Endothelial cell of umbilical vein (primary cell): Measurements from ENCODE around the gene HCFC1. TPM values are rescaled to one million over a fixed set of nuclear protein-coding genes. Genes with fewer than 3 reads are reported as not detected.

Experiments
- BruUV-seq: library from RNA; stranded (reverse); fragments of 400-500 nt; replicated peaks from 2 replicates; lab custom pipeline; 2021; lab: Mats Ljungman, UMichigan
- CTCF ChIA-PET: fragments of 300-600, 350-600 bp; sonication (Branson Sonifier 250); formaldehyde crosslinking; loops from one replicate; lab custom pipeline; 2021; ENCODE audit warnings: antibody characterized with exemption, inconsistent platforms; lab: Charles Lee
- POLR2A ChIA-PET: fragments of 300-600, 350-600 bp; sonication (Branson Sonifier 250); formaldehyde crosslinking; loops from one replicate; lab custom pipeline; 2021; ENCODE audit warnings: antibody characterized with exemption, inconsistent platforms; lab: Charles Lee
- DNase-seq: peaks from one replicate; pipeline ENCODE4 v3.0.0-alpha.2; 2011; ENCODE audit warnings: low read depth, low spot score
- FAIRE-seq: peaks from 2 replicates; lab custom pipeline; 2011; peaks lifted over from hg19 to GRCh38; lab: Jason Lieb, UNC
- H2AFZ ChIP-seq: 2 replicates; pipeline ENCODE4 v1.6.0; 2012; ENCODE audit warnings: low read depth, low read length, control low read depth, inconsistent platforms
- H3K27ac ChIP-seq: 2 replicates; pipeline ENCODE4 v1.5.1; 2011; ENCODE audit warnings: low read depth, mild to moderate bottlenecking, control low read depth, low read length, moderate library complexity; ENCODE audit not compliant: insufficient read depth
- H3K27me3 ChIP-seq, 2 experiments: 2 replicates each; pipeline versions ENCODE4 v1.6.0 to v1.6.1; 2011; ENCODE audit warnings: low read length in 2 of 2, mixed read lengths in 1 of 2; ENCODE audit not compliant: control insufficient read depth in 2 of 2, insufficient read depth in 2 of 2
- H3K36me3 ChIP-seq, 2 experiments: 2 replicates in 1 of 2; 3 replicates in 1 of 2; pipeline ENCODE4 v1.5.1; 2011; ENCODE audit warnings: low read length in 2 of 2, mild to moderate bottlenecking in 1 of 2, moderate library complexity in 1 of 2; ENCODE audit not compliant: control insufficient read depth in 2 of 2, insufficient read depth in 2 of 2; ENCODE audit errors: extremely low read depth in 1 of 2
- H3K4me1 ChIP-seq: 3 replicates; pipeline ENCODE4 v1.5.1; 2011; ENCODE audit warnings: mild to moderate bottlenecking, low read length; ENCODE audit not compliant: control insufficient read depth, insufficient read depth; ENCODE audit errors: extremely low read depth
- H3K4me2 ChIP-seq: 2 replicates; pipeline ENCODE4 v1.6.1; 2011; ENCODE audit warnings: low read length, control low read depth, mixed read lengths; ENCODE audit not compliant: insufficient read depth
- H3K4me3 ChIP-seq, 3 experiments: fragments of 200-600 bp in 1 of 3; sonication (generic), shearing (Covaris generic) in 1 of 3; replicated peaks in 1 of 3; 2 replicates each; pipeline ENCODE4 v1.5.1; 2011 to 2016; ENCODE audit warnings: control low read depth in 3 of 3, low read length in 3 of 3, mild to moderate bottlenecking in 2 of 3, inconsistent platforms in 1 of 3, low read depth in 1 of 3, moderate library complexity in 1 of 3; ENCODE audit not compliant: insufficient read depth in 1 of 3
- H3K79me2 ChIP-seq: 2 replicates; pipeline ENCODE4 v1.6.0; 2012; ENCODE audit warnings: low read length, inconsistent platforms; ENCODE audit not compliant: control insufficient read depth, insufficient read depth
- H3K9ac ChIP-seq: replicated peaks from 2 replicates; pipeline ENCODE3; 2011; ENCODE audit warnings: low read length, control low read depth; ENCODE audit not compliant: insufficient read depth; ENCODE audit errors: extremely low read depth
- H3K9me1 ChIP-seq: replicated peaks from 3 replicates; pipeline ENCODE4 v1.6.0; 2011; ENCODE audit warnings: mild to moderate bottlenecking, low read length; ENCODE audit not compliant: control insufficient read depth, insufficient read depth; ENCODE audit errors: extremely low read depth
- H3K9me3 ChIP-seq: replicated peaks from 2 replicates; pipeline ENCODE4 v1.5.1; 2012; ENCODE audit warnings: low read length, inconsistent platforms; ENCODE audit not compliant: control insufficient read depth, insufficient read depth
- H4K20me1 ChIP-seq: replicated peaks from 2 replicates; pipeline ENCODE3; 2011; ENCODE audit warnings: mild to moderate bottlenecking, low read length; ENCODE audit not compliant: control insufficient read depth, insufficient read depth; ENCODE audit errors: extremely low read depth
- FOS ChIP-seq: IDR thresholded peaks from 2 replicates; pipeline ENCODE4 v1.6.1; 2011; ENCODE audit warnings: mild to moderate bottlenecking, low read length, moderate library complexity, borderline replicate concordance; ENCODE audit not compliant: insufficient read depth
- GATA2 ChIP-seq: IDR thresholded peaks from 2 replicates; pipeline ENCODE4 v1.7.0; 2011; ENCODE audit warnings: low read depth, mild to moderate bottlenecking, moderate library complexity, mixed read lengths, low read length; ENCODE audit not compliant: insufficient read length, insufficient read depth
- JUN ChIP-seq: IDR thresholded peaks from 2 replicates; pipeline ENCODE4 v1.6.1; 2011; ENCODE audit warnings: borderline replicate concordance, low read depth; ENCODE audit not compliant: insufficient read length, insufficient read depth
- MAX ChIP-seq: IDR thresholded peaks from 2 replicates; pipeline ENCODE4 v1.6.1; 2011; ENCODE audit not compliant: insufficient read depth, insufficient read length
- POLR2A ChIP-seq: IDR thresholded peaks from 2 replicates; pipeline ENCODE4 v1.6.1; 2012; ENCODE audit warnings: low read depth, mild to moderate bottlenecking, control low read depth, low read length
- POLR2AphosphoS5 ChIP-seq: IDR thresholded peaks from 2 replicates; pipeline ENCODE4 v1.6.1; 2012; ENCODE audit warnings: low read depth, mild to moderate bottlenecking, control low read depth, low read length, moderate library complexity; ENCODE audit not compliant: insufficient read depth
- dilution Hi-C: fragments of 300-500 bp; cut with MboI; formaldehyde crosslinking; loops from one replicate; pipeline ENCODE4 v1.15.0; 2019; ENCODE audit warnings: low sequenced_read_pairs; ENCODE audit not compliant: extremely low pct_ligation_motif_present
- intact Hi-C: fragments of 100-400 bp; cut with micrococcal nuclease; formaldehyde crosslinking; loops from one replicate; pipeline ENCODE4 v1.10.0; 2022
- polyA plus RNA-seq, 4 experiments: library from polyadenylated mRNA; depleted of rRNA in 3 of 4; stranded (reverse) in 3 of 4; unstranded in 1 of 4; fragments of >200 nt; gene quantifications; 2 replicates each; pipeline versions ENCODE4 v1.2.1 to v1.2.3, GENCODE V29; 2011 to 2012; ENCODE audit warnings: missing spikeins in 1 of 4
- total RNA-seq: library from RNA; stranded (reverse); gene quantifications from 2 replicates; pipeline ENCODE4 v1.2.3, GENCODE V29; 2021

HCFC1 gene
- total and polyA plus RNA-seq, 2 donors (not counting 3 experiments of a cell fraction or from before 2014, with no cell fraction given) = 15.9 to 85.9 TPM

- DNase-seq = no peak
- FAIRE-seq = peak; percentile 87
- H3K9me1 ChIP-seq = no peaks in the 10 kb centered on the region
- peaks cover 34% of the 10 kb centered on the region for H3K4me1 ChIP-seq
- H4K20me1 ChIP-seq = no peaks in the 10 kb centered on the region
- peaks cover 0 to 3% of the 10 kb centered on the region in 2 experiments for H3K36me3 ChIP-seq
- ChIA-PET CTCF (interaction anchor here (0.9 to 9.0 kb wide), 10 partner anchors 11 to 158 kb away, joined by 3 to 253 read pairs (median 4); partner anchors contain the start of genes NAA10, PLXNB3 and RENBP), POLR2A (no interaction called here)
- H3K79me2 ChIP-seq = peaks cover 2% of the 10 kb centered on the region
- H3K9me3 ChIP-seq = no peaks in the 10 kb centered on the region
- no peak overlapping the region for H2AFZ ChIP-seq
- BruUV-seq = no TSS peak
- dilution Hi-C loops = no loop called here
- H3K4me3 ChIP-seq = no peak overlapping the region
- no peaks in the 10 kb centered on the region for H3K27me3 ChIP-seq
- TF ChIP-seq JUN (no peak), MAX (no peak), GATA2 (no peak), FOS (no peak), POLR2A (no peak)
- no peak overlapping the region for H3K9ac ChIP-seq
- H3K27ac ChIP-seq = no peak overlapping the region
- H3K4me2 ChIP-seq = no peak overlapping the region
- intact Hi-C loops = no loop called here
Measured at GRCh38 chrX:153921511-153922446, 49.8 kb downstream of the HCFC1 start.

- DNase-seq (no peak), FAIRE-seq (no peak)
- POLR2A ChIA-PET = no interaction called here
- Histone ChIP-seq H3K4me1 (peaks cover 28% of the 10 kb centered on the region), H2AFZ (no peak overlapping the region), H3K4me3 (no peak overlapping the region), H3K9me1 (no peaks in the 10 kb centered on the region), H3K9ac (no peak overlapping the region), H3K79me2 (peaks cover 2% of the 10 kb centered on the region), H3K36me3 (peaks cover 0 to 3% of the 10 kb centered on the region in 2 experiments), H4K20me1 (no peaks in the 10 kb centered on the region), H3K27ac (no peak overlapping the region), H3K27me3 (no peaks in the 10 kb centered on the region), H3K9me3 (no peaks in the 10 kb centered on the region), H3K4me2 (no peak overlapping the region)
- CTCF ChIA-PET = interaction anchor here (0.9 to 9.0 kb wide), 4 partner anchors 10 to 157 kb away, joined by 3 to 253 read pairs (median 4); partner anchors contain the start of genes PLXNB3 and RENBP
- TF ChIP-seq MAX (no peak), FOS (no peak), GATA2 (no peak), POLR2AphosphoS5 (no peak)
- intact Hi-C loops (no loop called here), dilution Hi-C loops (no loop called here)
- no TSS peak for BruUV-seq
Measured at GRCh38 chrX:153921070-153921469, 50.5 kb downstream of the HCFC1 start.
